A673 (cell line): Measurements from ENCODE around the gene NUTM2F.
"Not testable (repeated sequence)": the region's sequence is repeated elsewhere in the genome, so short reads cannot be mapped to it uniquely, and the experiment has no call there.

Experiments
- EZH2 ChIP-seq: fragments of 200-600 bp; sonication (generic); IDR thresholded peaks from 2 replicates; pipeline ENCODE4 v1.6.1; 2017; ENCODE audit warnings: borderline replicate concordance, low read depth, mild to moderate bottlenecking, mixed read lengths, antibody characterized with exemption, low read length; ENCODE audit not compliant: poor library complexity, severe bottlenecking
- TF ChIP-seq, protein P1 (sequence below): fragments of 300-800, 200-600 bp; sonication (generic); conservative IDR thresholded peaks from 2 replicates; pipeline ENCODE4 v1.5.1; 2017; ENCODE audit warnings: low read depth, mild to moderate bottlenecking, antibody characterized with exemption, low read length, moderate library complexity, mixed read lengths

DNA sequence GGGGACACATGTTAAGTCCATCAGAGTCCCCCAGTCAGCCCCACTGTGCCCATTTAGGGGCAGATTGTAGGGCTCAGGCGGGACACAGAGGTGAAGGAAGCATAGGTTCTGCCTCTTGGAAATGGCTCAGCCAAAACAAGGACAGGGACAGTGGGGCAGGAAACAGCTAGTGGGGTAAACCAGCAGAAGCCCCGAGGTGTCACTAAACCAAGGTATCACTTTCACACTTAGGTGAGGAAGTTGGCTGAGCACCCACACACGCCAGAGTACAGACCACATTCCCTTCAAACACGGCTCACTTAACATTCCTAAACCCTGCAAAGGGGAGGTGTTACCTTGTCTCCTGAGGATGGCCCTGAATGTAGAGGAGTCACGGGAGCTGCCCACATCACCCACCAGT lies 12.2 kb downstream of the NUTM2F start:
- TF ChIP-seq, protein P1, sequence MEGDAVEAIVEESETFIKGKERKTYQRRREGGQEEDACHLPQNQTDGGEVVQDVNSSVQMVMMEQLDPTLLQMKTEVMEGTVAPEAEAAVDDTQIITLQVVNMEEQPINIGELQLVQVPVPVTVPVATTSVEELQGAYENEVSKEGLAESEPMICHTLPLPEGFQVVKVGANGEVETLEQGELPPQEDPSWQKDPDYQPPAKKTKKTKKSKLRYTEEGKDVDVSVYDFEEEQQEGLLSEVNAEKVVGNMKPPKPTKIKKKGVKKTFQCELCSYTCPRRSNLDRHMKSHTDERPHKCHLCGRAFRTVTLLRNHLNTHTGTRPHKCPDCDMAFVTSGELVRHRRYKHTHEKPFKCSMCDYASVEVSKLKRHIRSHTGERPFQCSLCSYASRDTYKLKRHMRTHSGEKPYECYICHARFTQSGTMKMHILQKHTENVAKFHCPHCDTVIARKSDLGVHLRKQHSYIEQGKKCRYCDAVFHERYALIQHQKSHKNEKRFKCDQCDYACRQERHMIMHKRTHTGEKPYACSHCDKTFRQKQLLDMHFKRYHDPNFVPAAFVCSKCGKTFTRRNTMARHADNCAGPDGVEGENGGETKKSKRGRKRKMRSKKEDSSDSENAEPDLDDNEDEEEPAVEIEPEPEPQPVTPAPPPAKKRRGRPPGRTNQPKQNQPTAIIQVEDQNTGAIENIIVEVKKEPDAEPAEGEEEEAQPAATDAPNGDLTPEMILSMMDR = not testable (repeated sequence)
- not testable (repeated sequence) for TF ChIP-seq EZH2
